ENCODE data around the gene RAB3C.

RAB3C gene

DNA sequence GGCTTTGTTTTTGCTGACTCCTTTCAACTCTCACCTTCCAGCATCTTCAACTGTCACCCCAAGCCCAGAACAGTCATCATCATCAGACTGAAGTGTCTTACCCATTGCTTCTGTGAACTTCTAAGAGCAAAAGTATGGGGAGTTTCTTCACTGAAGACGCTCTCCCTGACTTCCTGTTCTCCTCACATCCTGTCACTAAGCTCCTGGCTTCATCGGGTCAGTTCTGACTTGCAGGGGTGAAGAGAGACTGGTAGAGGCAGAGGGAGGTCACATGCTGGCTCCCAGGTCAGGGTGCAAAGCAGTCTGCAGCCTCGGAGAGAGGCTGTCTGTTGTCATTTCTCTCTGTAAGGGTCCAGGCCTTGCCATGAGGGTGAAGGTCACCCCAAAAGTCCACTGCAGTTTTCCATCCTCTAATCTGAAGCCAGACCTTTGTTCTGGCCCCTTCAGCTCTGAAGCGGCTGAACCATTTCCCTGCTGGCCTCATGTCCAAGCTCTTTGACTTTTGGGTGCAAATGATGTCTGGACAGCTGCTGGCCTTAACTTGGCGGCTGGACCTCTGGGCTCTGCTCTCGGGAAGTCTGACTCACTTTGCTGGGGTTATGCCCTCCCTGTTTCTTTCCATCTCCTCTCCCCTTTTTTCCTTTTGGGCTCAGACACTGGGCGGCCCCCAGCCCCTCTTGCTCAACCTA, 305.0 kb downstream of the RAB3C start:
- H3K4me1 Mint-ChIP-seq, result peaks cover 63% of the 10 kb centered on the region

GRCh38 chr5:58890265-58890664, 307.4 kb downstream of the RAB3C start:
- peaks cover 3% of the 10 kb centered on the region for H3K27me3 Mint-ChIP-seq (ENCODE audit: low read depth, poor library complexity)
- no peak for TF ChIP-seq CTCF (IDR thresholded peaks at IDR 0.05)
- no peak for DNase-seq
- H3K4me1 Mint-ChIP-seq, result peaks cover 76% of the 10 kb centered on the region
- H3K4me3 Mint-ChIP-seq, result no peak overlapping the region
- H3K27ac Mint-ChIP-seq, result peak overlapping the region; percentile 90
- H3K36me3 Mint-ChIP-seq (ENCODE audit: low read depth), result no peaks in the 10 kb centered on the region
- peaks cover 2% of the 10 kb centered on the region for H3K9me3 Mint-ChIP-seq

More for the DNA sequence above, 305.0 kb downstream of the RAB3C start:
- H3K36me3 Mint-ChIP-seq (ENCODE audit: low read depth), result peaks cover 9% of the 10 kb centered on the region
- no peak overlapping the region for H3K27ac Mint-ChIP-seq
- peaks cover 7% of the 10 kb centered on the region for H3K27me3 Mint-ChIP-seq (ENCODE audit: low read depth, poor library complexity)
- no peak overlapping the region for H3K4me3 Mint-ChIP-seq
- peaks cover 24% of the 10 kb centered on the region for H3K9me3 Mint-ChIP-seq
- TF ChIP-seq CTCF (IDR thresholded peaks at IDR 0.05), result no peak
- DNase-seq, result no peak

GRCh38 chr5:58890701-58891085, 307.8 kb downstream of the RAB3C start:
- no peaks in the 10 kb centered on the region for H3K9me3 Mint-ChIP-seq
- no peak for DNase-seq
- no peaks in the 10 kb centered on the region for H3K36me3 Mint-ChIP-seq (ENCODE audit: low read depth)
- H3K4me1 Mint-ChIP-seq, result peaks cover 76% of the 10 kb centered on the region
- TF ChIP-seq CTCF (IDR thresholded peaks at IDR 0.05), result no peak
- peak overlapping the region; percentile 90 for H3K27ac Mint-ChIP-seq
- H3K4me3 Mint-ChIP-seq, result no peak overlapping the region
- peaks cover 3% of the 10 kb centered on the region for H3K27me3 Mint-ChIP-seq (ENCODE audit: low read depth, poor library complexity)

DNA sequence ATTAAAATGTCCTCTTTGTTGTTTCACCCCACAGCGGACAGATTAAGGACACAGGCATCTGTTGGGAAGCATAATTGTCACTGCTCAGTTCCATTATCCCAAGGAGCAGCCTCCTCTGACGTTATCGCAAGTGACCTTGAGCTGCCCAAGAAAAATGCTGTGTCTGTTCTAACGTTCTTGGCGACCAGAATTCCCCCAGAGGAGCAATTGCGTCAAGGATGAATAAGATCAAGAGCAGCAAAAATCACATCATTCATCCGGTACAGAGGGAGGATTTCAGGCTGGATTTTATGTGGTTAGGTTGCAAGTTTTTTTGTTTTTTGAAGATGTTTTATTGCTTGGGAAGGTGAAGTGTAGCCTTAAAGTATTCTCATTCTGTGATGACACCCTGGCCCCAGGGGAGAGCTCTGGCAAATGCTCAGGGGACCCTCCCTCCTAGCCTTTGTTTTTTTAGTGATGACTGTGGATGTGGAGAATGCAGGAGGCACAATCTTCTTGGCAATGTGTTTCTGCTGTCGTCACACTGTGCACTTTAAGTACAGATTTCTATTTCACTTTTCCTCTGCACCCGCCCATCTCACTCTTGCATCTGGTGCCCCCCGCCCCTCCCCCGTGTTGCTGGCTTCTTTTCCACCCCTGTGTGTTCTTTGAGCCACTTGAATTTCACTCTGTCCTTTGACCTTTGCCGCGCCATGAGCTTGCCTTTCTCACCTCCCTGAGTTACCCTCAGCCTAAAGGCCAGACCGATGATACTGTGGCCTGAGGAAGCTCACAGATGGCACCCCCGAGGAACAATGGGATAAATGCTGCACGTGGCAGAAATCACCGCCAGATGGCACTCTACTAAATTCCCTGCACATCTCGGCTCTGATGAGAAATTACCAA, 308.5 kb downstream of the RAB3C start:
- Mint-ChIP-seq H3K9me3 (no peaks in the 10 kb centered on the region), H3K4me1 (peaks cover 71% of the 10 kb centered on the region), H3K27ac (peak overlapping the region; percentile 90), H3K27me3 (ENCODE audit: low read depth, poor library complexity) (peaks cover 3% of the 10 kb centered on the region), H3K4me3 (peak overlapping the region; percentile 65), H3K36me3 (ENCODE audit: low read depth) (no peaks in the 10 kb centered on the region)
- DNase-seq, result peak; percentile 73
- TF ChIP-seq CTCF (IDR thresholded peaks at IDR 0.05), result peak; percentile 63

DNA sequence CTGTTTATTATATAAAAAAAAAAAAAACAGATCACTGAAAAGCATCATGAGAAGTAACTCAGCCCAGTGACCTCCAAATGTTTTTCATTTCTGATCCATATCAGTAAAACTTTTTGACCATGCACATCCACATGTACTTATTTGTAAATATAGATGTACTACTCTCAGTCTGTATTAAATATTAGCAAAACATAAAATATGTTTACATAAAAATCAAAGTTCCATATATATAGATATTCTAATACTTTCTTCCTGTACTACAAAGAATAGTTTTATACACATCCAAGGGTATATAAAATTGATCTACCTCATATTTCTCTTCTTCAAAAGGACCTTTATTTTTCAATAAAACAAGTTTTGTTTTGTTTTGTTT, 309.1 kb downstream of the RAB3C start:
- Mint-ChIP-seq H3K9me3 (no peaks in the 10 kb centered on the region), H3K4me3 (no peak overlapping the region), H3K4me1 (peaks cover 69% of the 10 kb centered on the region), H3K27ac (no peak overlapping the region), H3K27me3 (ENCODE audit: low read depth, poor library complexity) (peaks cover 3% of the 10 kb centered on the region), H3K36me3 (ENCODE audit: low read depth) (no peaks in the 10 kb centered on the region)
- TF ChIP-seq CTCF (IDR thresholded peaks at IDR 0.05), result peak; percentile 20
- DNase-seq, result no peak
